NT2/D1 (cell line): ENCODE data around the gene FAF1.

ENCODE experiments used
- YY1 ChIP-seq: IDR thresholded peaks from 2 replicates; pipeline ENCODE4 v1.6.1; 2011; ENCODE audit not compliant: insufficient read length, insufficient read depth
- ZNF274 ChIP-seq: IDR thresholded peaks from 2 replicates; pipeline ENCODE4 v1.6.1; 2011; ENCODE audit warnings: mild to moderate bottlenecking, low read depth, low read length

DNA sequence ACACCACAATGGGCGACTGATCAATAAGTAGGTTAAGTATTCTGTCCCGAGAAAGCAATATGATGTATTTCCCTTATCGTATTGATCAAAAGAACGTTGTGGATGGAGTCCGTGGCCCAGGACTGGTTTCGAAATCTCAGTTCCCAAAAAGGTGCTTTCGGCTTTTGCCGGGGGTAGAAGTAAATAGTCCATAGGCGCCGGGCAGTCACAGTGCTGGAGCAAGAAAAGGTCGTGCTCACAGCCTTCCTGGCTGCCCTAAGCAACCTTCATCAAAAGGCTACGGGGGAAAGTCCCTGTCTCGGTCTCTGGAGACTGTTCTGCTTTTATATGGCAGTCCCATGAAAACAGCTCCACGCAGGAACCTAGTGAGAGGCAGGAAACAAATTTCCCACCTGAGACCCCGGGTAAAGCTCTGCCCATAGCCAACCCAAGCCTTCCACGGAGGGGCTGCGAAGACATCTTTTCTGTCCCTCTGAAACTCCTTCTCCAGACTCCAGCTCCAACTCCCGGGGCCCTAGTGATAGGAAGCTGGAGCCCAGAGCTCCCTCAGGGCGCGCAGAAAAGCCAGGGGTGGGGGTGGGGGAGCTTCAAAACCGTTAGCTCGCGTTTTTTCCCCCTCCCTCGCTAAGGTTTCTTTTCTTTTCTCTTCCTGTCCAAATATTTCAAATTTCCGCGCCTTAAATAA lies 17.0 kb upstream of the FAF1 start:
- no peak for TF ChIP-seq ZNF274
- TF ChIP-seq YY1, result no peak
